A549 treated with dexamethasone at 1 μM for 4 hours (cell line): ENCODE results near the gene SPRED2. TPM values are rescaled to one million over a fixed set of nuclear protein-coding genes. Genes with fewer than 3 reads are reported as not detected.

Source experiments
- total RNA-seq: library from RNA; stranded (reverse); fragments of 200-300 nt; extraction: Qiagen RNA extraction; gene quantifications from 5 replicates; pipeline ENCODE4 v1.2.3, GENCODE V29; 2022

Gene SPRED2
- total RNA-seq: 31.0 to 41.3 TPM (median 36.3 TPM) in 5 replicates

GRCh38 chr2:65432227-65433190 is at the start of gene SPRED2:
SPRED2 (minus strand) TSS chr2:65432599; CDS start chr2:65431987, 612 bp downstream.

Other genes starting within 250 kb of the SPRED2 start
- 157 to 223 TPM (median 197 TPM) in 5 replicates for gene ACTR2, start 204.8 kb downstream of the SPRED2 start, total RNA-seq